Stimulated activated CD4-positive, alpha-beta T cell treated with anti-CD3 and anti-CD28 coated beads, Interleukin-4, amount 100 ng/mL, for 48 hours (primary cell): ENCODE results near the gene HEATR3.

Experiments used
- DNase-seq, 2 donors: peaks; one replicate each; pipeline ENCODE4 v3.0.0-alpha.2; 2020; ENCODE audit warnings: low read depth in 2 of 2

HEATR3 gene

GRCh38 chr16:50058091-50058771 lies 7.5 kb upstream of the HEATR3 start:
- DNase-seq, result no peak

GRCh38 chr16:50059111-50059510 lies 6.7 kb upstream of the HEATR3 start:
- DNase-seq, result no peak

DNA sequence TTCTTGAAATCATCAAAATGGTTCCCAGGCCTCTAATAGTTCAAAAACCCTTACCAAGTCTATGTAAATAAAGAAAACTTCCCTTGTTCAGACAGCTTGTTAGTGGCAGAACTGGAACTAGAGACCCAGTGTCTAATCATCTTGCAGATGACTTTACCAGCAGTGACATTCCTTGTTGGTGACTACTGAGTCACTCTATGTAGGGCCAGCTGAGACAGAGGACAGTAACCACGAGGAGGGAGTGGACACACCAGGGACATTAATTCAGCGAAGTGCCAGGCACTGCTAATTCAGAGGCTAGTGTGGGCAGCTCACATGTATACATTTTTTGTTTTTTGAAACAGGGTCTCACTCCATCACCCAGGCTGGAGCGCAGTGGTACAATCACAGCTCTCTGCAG lies 6.1 kb upstream of the HEATR3 start:
- no peak for DNase-seq

DNA sequence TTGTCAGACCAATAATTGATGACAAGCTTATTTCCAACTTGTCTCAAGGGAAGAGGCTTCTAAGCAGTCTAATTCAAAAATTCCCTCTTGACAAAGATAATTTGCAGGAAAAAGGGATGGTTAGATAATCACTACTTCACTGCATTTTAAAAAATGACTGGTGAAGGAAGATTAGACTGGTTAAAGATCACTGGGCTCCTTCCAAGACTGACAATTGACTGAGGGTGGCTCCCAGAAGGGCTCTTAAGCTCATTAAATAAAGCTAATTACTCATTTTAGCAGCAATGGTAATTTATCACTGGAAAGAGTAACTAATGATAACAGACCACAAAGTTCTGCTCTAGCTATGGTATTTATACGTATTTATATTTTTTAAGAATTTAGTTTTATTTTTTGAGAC lies 4.4 kb upstream of the HEATR3 start:
- DNase-seq, result no peak

DNA sequence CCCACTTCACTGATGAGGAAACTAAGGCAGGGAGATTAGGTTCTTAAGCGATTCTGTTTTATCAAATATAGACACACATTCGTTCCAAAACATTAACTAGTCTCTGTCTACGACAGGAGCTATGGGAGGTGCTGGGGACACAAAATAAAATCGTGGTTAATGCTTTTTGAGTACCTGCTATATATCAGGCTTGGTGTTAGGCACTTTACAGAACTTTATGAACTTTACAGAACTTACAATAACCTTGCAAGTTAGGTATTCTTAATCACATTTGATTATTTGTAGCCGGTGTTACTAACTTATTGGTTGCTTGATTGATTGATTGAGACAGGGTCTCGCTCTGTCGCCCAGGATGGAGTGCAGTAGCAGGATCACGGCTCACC lies 538 bp upstream of the HEATR3 start:
- DNase-seq, result no peak

DNA sequence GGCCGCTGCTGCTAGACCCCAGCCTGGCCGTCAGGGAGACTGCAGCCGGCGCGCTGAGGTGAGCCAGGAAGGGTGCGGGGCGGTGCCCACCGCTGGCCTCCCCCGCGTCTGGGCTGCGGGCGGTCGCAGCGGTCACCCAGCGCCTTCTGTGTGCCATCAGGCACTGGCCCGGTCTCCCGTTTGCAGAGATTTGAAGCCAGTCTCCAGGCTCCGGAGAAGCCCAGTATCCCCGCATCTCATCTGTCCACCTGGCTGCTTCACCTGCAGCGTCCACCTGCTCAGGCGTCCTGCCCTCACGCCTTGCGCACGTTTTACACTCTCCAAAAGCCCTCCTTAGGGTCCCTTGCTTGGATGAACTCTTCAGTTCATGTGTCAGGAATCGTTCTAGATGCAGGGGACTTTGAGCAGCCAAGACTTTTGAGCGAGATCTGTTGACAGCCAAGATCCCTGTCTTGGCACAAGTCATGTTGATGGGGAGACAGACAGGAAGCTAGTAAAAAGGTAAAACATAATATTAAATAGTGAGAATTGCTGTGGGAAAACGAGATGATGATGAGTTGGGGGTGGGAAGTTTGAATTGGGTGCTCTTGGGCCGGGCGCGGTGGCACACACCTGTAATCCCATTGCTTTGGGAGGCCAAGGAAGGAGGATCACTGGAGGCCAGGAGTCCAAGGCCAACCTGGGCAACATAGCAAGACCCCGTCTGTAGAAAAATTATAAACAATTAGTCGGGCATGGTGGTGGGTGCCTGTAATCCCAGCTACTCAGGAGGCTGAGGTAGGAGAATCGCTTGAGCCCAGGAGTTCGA lies 916 bp downstream of the HEATR3 start:
- DNase-seq, result no peak

DNA sequence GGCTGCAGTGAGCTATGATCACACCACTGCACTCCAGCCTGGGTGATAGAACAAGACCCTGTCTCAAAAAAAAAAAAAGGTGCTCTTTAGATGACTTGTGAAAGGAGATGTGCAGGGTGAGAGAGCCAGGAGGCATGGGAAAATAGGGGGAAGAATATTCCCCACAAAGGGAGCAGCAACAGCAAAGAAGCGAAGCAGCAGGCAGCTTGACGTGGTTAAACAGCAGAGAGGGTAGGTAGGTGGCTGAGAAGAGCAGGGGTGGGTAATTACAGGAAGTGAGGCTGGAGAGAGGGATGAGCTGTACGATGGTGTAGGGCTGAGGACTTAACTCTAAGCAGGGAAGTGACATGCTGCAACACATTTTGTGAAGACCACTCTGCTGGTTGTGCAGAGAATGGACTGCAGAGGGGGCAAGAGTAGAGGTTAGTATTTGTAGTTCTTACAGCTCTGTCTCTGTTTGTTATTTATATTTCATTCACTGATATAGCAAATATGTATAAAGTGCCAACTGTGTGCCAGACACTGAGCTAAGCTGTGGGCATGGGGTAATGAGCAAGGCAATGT lies 1.6 kb downstream of the HEATR3 start:
- no peak for DNase-seq

DNA sequence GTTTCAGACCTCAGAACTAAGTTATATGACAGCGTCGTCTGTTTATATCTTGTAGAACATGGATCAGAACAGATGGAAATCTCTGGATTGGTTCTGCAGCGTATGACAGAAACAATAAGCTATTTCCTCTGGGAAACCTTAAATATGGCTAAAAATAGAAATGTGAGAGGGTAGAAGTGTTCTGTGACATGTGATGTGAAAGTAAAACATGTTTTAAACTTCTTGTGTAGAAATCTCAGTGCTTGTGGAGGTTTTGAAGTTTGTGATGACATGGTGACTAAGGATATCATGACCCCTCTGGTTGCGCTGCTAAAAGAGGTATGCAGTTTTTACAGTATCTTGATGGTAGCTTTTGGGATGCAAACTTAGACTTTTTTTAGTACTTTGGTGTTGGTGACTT lies 2.8 kb downstream of the HEATR3 start:
- DNase-seq, result no peak

DNA sequence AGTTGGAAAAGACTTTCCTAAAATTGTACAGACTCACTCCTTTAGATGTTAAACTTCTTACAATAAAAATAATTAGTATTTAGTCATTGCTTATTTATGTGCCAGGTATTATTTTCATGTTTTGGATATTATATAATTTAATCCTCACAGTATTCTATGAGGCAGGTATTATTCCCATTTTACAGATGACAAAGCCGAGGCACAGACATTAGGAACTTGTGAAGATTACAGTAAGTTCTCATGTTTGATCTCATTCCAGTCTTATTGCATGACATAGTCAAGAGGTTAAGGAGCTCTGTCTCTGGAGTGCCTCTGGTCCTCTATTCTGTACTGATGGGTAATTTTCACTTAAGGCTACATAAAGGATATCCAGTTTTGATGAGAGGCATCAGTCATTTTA lies 3.3 kb downstream of the HEATR3 start:
- DNase-seq, result no peak

- DNase-seq, result no peak
Observed at GRCh38 chr16:50071075-50071671, 5.4 kb downstream of the HEATR3 start.

GRCh38 chr16:50072730-50073129 lies 7.0 kb downstream of the HEATR3 start:
- DNase-seq, result no peak

GRCh38 chr16:50079397-50080140 lies 13.8 kb downstream of the HEATR3 start:
- no peak for DNase-seq

DNA sequence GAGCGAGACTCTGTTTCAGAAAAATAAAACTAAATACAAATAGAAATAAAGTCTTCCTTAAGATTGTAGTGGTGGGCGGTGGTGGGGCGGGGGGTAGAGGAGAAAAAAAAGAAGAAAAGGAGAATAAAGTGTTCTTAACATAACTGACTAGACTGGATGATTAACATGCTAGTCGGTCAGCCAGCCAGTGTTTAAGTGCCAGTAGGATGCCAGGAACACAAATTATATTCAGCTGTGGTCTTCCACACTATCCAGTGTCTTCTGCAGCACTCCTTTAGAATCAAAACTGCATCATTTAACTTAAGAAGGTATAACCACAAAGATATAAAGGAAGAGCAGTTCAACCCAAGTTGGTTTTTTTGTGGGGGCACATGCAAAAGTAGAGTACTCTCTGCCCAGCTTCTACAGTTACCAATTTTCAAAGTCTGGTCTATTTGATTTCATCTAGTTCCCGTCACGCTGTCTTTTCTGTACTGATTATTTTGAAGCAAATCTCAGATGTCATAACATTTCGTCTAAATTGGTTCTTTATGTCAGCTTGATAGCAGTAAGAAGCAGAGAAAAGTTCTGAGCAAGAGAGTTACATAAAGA lies 15.8 kb downstream of the HEATR3 start:
- no peak for DNase-seq

- DNase-seq, result no peak
Observed at GRCh38 chr16:50083996-50084395, 18.2 kb downstream of the HEATR3 start.

- DNase-seq, result no peak
Observed at GRCh38 chr16:50086176-50086575, 20.4 kb downstream of the HEATR3 start.

DNA sequence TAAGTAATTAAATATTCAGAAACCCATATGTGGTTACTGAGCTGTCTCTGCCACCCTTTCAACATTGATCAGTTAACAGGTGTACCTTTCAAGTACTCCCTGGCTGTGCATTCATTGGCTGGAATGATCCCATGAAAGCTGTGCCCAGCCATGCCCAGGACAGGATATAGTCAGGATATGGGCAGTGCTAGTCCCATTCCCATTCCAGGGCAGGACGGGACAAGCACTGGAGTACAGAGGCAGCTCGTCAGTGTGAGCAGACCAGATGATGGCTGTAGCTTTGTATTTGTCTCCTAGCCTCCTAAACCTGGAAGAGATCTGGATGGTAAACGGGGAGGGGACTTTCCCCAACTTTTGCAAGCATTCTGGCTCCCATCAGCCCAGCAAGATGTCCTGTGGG lies 22.5 kb downstream of the HEATR3 start:
- DNase-seq, result no peak

DNA sequence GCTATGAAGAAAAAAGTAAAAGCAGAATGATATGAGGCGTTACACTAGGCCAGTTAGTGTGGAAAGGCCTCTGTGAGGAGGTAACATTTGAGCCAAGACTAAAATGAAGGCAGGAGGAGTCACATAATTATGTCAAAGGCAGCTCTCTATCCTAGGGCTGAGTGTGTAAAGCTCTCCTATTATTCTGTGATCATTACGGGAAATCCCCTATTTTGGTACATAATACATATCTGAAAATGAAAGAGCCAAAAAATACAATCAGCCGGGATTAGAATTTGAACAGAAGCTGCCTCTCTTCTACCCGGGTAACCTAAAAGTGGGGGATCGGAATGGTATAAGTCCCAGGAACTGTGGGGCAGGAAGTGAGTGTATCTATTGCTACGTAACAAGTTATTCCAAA lies 27.1 kb downstream of the HEATR3 start:
- DNase-seq, result no peak

GRCh38 chr16:50093607-50094539 lies 28.1 kb downstream of the HEATR3 start:
- DNase-seq, result no peak

DNA sequence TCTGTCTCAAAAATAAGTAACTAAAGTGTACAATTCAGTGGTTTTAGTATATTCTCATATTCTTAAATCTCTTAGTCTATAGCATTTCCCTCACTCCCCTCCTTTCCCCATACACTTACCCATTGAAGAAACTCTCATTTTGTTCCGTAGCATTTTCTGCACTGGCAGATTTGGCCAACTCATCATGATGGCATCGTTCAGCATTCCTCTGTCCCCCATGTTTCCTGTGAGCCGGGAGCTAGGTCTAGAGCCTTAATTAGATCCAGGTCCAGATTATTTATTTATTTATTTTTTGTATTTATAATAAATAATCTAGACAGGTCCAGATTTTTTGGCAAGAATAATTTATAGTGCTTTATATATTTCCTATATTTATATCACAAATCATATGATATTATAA lies 31.0 kb downstream of the HEATR3 start:
- DNase-seq, result no peak

DNA sequence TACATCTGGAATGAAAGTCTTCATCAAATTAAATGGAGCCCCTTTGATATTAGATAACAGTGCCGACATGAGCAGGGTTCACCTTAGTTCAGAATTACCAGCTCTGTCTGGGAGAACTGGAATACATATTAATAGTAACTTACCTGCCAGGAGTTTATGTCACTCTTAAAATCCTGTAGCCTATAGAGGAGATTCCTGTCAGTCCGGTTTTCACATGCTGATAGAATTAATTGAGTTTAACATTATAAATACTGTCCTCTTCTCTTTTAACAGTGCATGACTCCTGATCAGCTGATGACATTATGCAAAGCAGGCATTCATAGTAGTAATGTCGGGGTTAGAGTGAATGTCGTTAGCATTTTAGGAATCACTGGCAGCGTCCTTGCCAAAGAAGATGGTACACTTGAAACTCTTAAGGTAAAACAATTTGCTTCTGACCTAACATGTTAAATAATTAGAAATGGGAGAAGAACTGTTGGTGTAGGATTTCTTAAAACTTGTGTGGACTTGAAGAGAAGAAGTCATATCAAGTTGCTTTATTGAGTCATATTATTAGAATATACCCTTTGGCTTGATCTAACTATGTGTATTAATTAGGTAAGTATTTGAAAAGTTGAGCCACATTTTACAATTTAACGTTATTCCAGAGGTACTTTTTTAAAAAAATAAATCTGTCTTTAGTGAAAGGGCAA lies 34.3 kb downstream of the HEATR3 start:
- no peak for DNase-seq
